Ovary (tissue), 9 donors: ENCODE measurements around the gene LONRF2. TPM values are rescaled to one million over a fixed set of nuclear protein-coding genes. Genes with fewer than 3 reads are reported as not detected.

ENCODE experiments used
- DNase-seq, 5 donors: peaks; one replicate each; pipeline ENCODE4 v3.0.0-alpha.2; 2019 to 2020
- H3K27ac ChIP-seq, 2 donors: fragments of 200-600 bp; one replicate each; pipeline versions ENCODE4 v1.5.1 to v1.8.0; 2019 to 2022
- H3K27me3 ChIP-seq: fragments of 200-600 bp; one replicate; pipeline ENCODE4 v1.8.0; 2022
- H3K36me3 ChIP-seq: fragments of 200-600 bp; sonication (generic); one replicate; pipeline ENCODE4 v1.5.1; 2019
- H3K4me1 ChIP-seq: one replicate; pipeline ENCODE4 v1.8.1; 2013; ENCODE audit warnings: mild to moderate bottlenecking, moderate library complexity; ENCODE audit not compliant: insufficient read depth
- H3K4me3 ChIP-seq: fragments of 200-600 bp; sonication (generic); one replicate; pipeline ENCODE4 v1.5.1; 2017
- H3K9me3 ChIP-seq, 2 donors: fragments of 200-600 bp in 1 of 2; sonication (generic) in 1 of 2; one replicate each; pipeline versions ENCODE4 v1.5.1 to v1.8.1; 2013 to 2019; ENCODE audit warnings: mild to moderate bottlenecking in 1 of 2, moderate library complexity in 1 of 2
- CTCF ChIP-seq, 3 donors: fragments of 450-650 bp in 2 of 3; fragments of 200-600 bp in 1 of 3; IDR thresholded peaks; one replicate each; pipeline versions ENCODE4 v1.5.1 to v1.8.0; 2016 to 2022; ENCODE audit warnings: antibody characterized with exemption in 3 of 3, mild to moderate bottlenecking in 1 of 3
- EP300 ChIP-seq: sonication (generic); formaldehyde crosslinking; IDR thresholded peaks from one replicate; pipeline ENCODE4 v1.6.1; 2017; ENCODE audit warnings: antibody characterized with exemption
- POLR2A ChIP-seq: fragments of 450-650 bp; IDR thresholded peaks from one replicate; pipeline ENCODE4 v1.6.1; 2017; ENCODE audit warnings: antibody characterized with exemption, mild to moderate bottlenecking, moderate library complexity
- WGBS, 3 donors: extraction: QIAGEN DNeasy Blood & Tissue Kit in 1 of 3; methylation state at CpG; one replicate each; pipeline versions ENCODE4 v1.1.5 to v1.1.7; 2013 to 2017; 5-methylcytosine and 5-hydroxymethylcytosine counted together
- intact Hi-C, 4 donors: fragments of 100-400 bp; cut with DNase I; formaldehyde crosslinking; loops; one replicate each; pipeline versions ENCODE4 v1.11.0 to v1.15.1; 2022 to 2023
- polyA plus RNA-seq, 2 donors: library from polyadenylated mRNA; stranded (reverse); fragments of 200-250 nt in 1 of 2; fragments of 350-450 nt in 1 of 2; fragmentation: Illumina TruSeq in 1 of 2; extraction: RNeasy Lipid Tissue Mini Kit (QIAGEN cat#74804) in 1 of 2; gene quantifications; one replicate each; pipeline ENCODE4 v1.2.3, GENCODE V29; 2013 to 2014
- total RNA-seq, 7 donors: library from RNA; depleted of rRNA in 2 of 7; stranded (reverse); fragments of >200 nt in 2 of 7; fragmentation: NEBNext Ultra II Directional in 3 of 7; extraction: Animal tissue kit (Norgen Biotek cat#: 25700) in 3 of 7; gene quantifications; one replicate each; pipeline versions ENCODE4 v1.1.0 to v1.2.4, GENCODE V29; 2016 to 2023
- donor health status: DM: no; HTN: no; CAD: no; lungs with moderate emphysema.
- donor health status: DM: no; HTN: no; CAD: no.
- donor health status: Bipolar disorder and iron deficiency.
- donor health status: DM: yes; HTN: yes; CAD: no.
- donor health status: DM: no; HTN: no; CAD: no.
- donor health status: DM: yes; HTN: yes; CAD: no.

LONRF2 gene
- total and polyA plus RNA-seq, 9 donors: 4.7 to 133 (median 29.5) TPM

- intact Hi-C loops: loop anchor here in 1 of 4 donors (5.0 kb wide), 1 partner anchor 1622 kb away; no protein-coding TSS in a partner anchor
- peaks cover 5% of the 10 kb centered on the region for H3K4me1 ChIP-seq
- DNase-seq: no peak
- H3K4me3 ChIP-seq: no peak overlapping the region
- TF ChIP-seq EP300 (no peak), CTCF (IDR thresholded peaks at IDR 0.05) (no peak), POLR2A (no peak)
- no peaks in the 10 kb centered on the region for H3K27me3 ChIP-seq
- H3K36me3 ChIP-seq: no peaks in the 10 kb centered on the region
- H3K27ac ChIP-seq: no peak overlapping the region
- 29 to 52% (median 31%) methylated on average over 3 of the region's 3 CpGs for WGBS, 3 donors
- no peaks in the 10 kb centered on the region for H3K9me3 ChIP-seq
These were observed 13.0 kb downstream of the LONRF2 start for GRCh38 chr2:100309311-100309710.

- no peaks in the 10 kb centered on the region for H3K36me3 ChIP-seq
- no peak overlapping the region for H3K27ac ChIP-seq
- WGBS, 3 donors: 89 to 96% (median 92%) methylated on average over 1 of the region's 1 CpG
- DNase-seq: no peak
- no peak overlapping the region for H3K4me3 ChIP-seq
- H3K9me3 ChIP-seq: no peaks in the 10 kb centered on the region
- TF ChIP-seq CTCF (IDR thresholded peaks at IDR 0.05) (no peak), POLR2A (no peak), EP300 (no peak)
- intact Hi-C loops: no loop called here
- no peaks in the 10 kb centered on the region for H3K4me1 ChIP-seq
- H3K27me3 ChIP-seq: no peaks in the 10 kb centered on the region
These were observed 18.6 kb downstream of the LONRF2 start for GRCh38 chr2:100303744-100304143.

- 73 to 82% (median 81%) methylated on average over 3 of the region's 3 CpGs for WGBS, 3 donors
- H3K36me3 ChIP-seq: no peaks in the 10 kb centered on the region
- H3K4me1 ChIP-seq: no peaks in the 10 kb centered on the region
- no peak for DNase-seq
- no peak overlapping the region for H3K4me3 ChIP-seq
- intact Hi-C loops: no loop called here
- H3K27me3 ChIP-seq: no peaks in the 10 kb centered on the region
- no peaks in the 10 kb centered on the region for H3K9me3 ChIP-seq
- no peak overlapping the region for H3K27ac ChIP-seq
- TF ChIP-seq CTCF (IDR thresholded peaks at IDR 0.05) (no peak), EP300 (no peak), POLR2A (no peak)
These were observed 19.8 kb downstream of the LONRF2 start for GRCh38 chr2:100302585-100302892.

GRCh38 chr2:100301881-100302584 is 20.3 kb downstream of the LONRF2 start:
- Histone ChIP-seq H3K27me3 (no peaks in the 10 kb centered on the region), H3K27ac (no peak overlapping the region), H3K4me1 (no peaks in the 10 kb centered on the region), H3K4me3 (no peak overlapping the region), H3K36me3 (no peaks in the 10 kb centered on the region), H3K9me3 (no peaks in the 10 kb centered on the region)
- WGBS, 3 donors: 84 to 88% (median 88%) methylated on average over 7 of the region's 7 CpGs
- intact Hi-C loops: no loop called here
- DNase-seq: no peak
- TF ChIP-seq EP300 (no peak), CTCF (IDR thresholded peaks at IDR 0.05) (no peak), POLR2A (no peak)
